Left ventricle myocardium inferior (tissue), 1 donor: ENCODE results near the gene NEDD4L. TPM values are rescaled to one million over a fixed set of nuclear protein-coding genes. Genes with fewer than 3 reads are reported as not detected.

Experiments used
- DNase-seq: peaks from one replicate; pipeline ENCODE4 v3.0.0-alpha.2; 2020
- H3K27ac ChIP-seq: fragments of 200-600 bp; replicated peaks from 2 replicates; pipeline ENCODE4 v1.8.0; 2021
- H3K27me3 ChIP-seq: fragments of 200-600 bp; 2 replicates; pipeline ENCODE4 v1.8.0; 2021; ENCODE audit warnings: low read depth
- H3K36me3 ChIP-seq: fragments of 200-600 bp; 2 replicates; pipeline ENCODE4 v1.8.0; 2021
- H3K4me1 ChIP-seq: fragments of 200-600 bp; 2 replicates; pipeline ENCODE4 v1.8.0; 2021
- H3K4me3 ChIP-seq: fragments of 200-600 bp; 2 replicates; pipeline ENCODE4 v1.8.0; 2021; ENCODE audit warnings: mild to moderate bottlenecking, moderate library complexity
- H3K9me3 ChIP-seq: fragments of 200-600 bp; replicated peaks from 2 replicates; pipeline ENCODE4 v1.8.0; 2021
- intact Hi-C: fragments of 100-400 bp; cut with micrococcal nuclease; formaldehyde crosslinking; loops from one replicate; pipeline ENCODE4 v1.11.0; 2022
- total RNA-seq: library from RNA; stranded (reverse); fragmentation: NEBNext Ultra II Directional; extraction: Animal tissue kit (Norgen Biotek cat#: 25700); gene quantifications from one replicate; pipeline ENCODE4 v1.2.1, GENCODE V29; 2021
- TF ChIP-seq, protein P1 (sequence below): fragments of 200-600 bp; IDR thresholded peaks from 2 replicates; pipeline ENCODE4 v1.8.0; 2021; ENCODE audit warnings: antibody characterized with exemption, mild to moderate bottlenecking, borderline replicate concordance
- donor health status: DM: no; HTN: yes; CAD: no; lungs with severe emphysema.

Gene NEDD4L
- total RNA-seq, 1 donor from 2014 or later = 45.8 TPM

DNA sequence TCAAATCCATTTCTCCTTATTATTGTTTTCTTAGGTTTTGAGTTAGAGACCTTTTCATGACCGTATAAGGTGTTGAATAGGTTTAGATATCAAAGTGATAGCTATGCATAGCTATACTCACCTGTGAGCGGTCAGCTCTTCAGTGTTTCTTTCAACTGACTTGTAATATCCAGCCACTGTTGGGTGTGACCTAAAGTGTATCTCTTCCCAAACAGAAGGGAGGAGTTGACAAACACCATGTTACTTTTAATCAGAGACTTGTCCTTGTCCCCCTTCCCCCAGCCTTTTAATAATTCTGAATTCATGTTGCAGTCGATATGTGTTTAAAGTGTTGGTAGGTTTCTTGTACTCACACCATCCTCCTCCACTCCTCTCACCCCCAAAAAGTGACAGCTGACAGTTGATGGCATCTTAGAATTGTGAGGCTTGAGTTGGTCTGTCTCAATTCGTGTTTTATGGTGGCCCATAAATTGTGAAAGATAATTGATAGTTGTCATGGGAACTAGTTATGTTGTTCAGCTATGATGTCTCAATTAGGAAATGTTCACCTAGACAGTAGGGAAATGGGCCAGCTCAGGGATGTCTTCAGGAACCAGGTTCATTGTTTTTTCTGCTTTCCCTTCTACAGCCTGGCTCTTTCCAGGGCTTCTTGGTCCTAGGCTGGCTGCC, 12.0 kb downstream of the NEDD4L start:
- Histone ChIP-seq H3K27me3 (no peaks in the 10 kb centered on the region), H3K27ac (no peak overlapping the region), H3K4me3 (no peak overlapping the region), H3K36me3 (no peaks in the 10 kb centered on the region), H3K9me3 (no peaks in the 10 kb centered on the region), H3K4me1 (no peaks in the 10 kb centered on the region)
- TF ChIP-seq, protein P1, sequence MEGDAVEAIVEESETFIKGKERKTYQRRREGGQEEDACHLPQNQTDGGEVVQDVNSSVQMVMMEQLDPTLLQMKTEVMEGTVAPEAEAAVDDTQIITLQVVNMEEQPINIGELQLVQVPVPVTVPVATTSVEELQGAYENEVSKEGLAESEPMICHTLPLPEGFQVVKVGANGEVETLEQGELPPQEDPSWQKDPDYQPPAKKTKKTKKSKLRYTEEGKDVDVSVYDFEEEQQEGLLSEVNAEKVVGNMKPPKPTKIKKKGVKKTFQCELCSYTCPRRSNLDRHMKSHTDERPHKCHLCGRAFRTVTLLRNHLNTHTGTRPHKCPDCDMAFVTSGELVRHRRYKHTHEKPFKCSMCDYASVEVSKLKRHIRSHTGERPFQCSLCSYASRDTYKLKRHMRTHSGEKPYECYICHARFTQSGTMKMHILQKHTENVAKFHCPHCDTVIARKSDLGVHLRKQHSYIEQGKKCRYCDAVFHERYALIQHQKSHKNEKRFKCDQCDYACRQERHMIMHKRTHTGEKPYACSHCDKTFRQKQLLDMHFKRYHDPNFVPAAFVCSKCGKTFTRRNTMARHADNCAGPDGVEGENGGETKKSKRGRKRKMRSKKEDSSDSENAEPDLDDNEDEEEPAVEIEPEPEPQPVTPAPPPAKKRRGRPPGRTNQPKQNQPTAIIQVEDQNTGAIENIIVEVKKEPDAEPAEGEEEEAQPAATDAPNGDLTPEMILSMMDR = no peak
- DNase-seq = no peak
- intact Hi-C loops = no loop called here

DNA sequence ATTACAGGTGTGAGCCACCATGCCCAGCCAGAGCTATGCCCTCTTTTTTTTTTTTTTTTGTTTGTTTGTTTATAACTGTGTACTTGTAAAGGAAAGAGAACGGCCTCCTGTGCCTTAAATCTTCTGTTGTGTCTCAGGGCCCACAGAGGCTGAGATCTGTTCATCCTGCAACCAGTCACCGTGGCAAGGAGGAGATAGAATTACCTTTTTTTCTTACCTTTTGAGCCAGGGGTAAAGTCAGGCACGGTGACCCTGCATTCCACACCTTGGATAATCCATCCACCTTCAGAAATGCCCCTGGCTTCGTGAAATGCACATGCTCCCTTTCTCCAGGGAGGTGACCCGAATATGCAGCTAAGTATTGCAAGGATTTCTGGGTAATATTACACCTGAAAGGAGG, 12.8 kb downstream of the NEDD4L start:
- Histone ChIP-seq H3K9me3 (no peaks in the 10 kb centered on the region), H3K4me3 (no peak overlapping the region), H3K27ac (no peak overlapping the region), H3K27me3 (no peaks in the 10 kb centered on the region), H3K36me3 (no peaks in the 10 kb centered on the region), H3K4me1 (no peaks in the 10 kb centered on the region)
- no peak for DNase-seq
- intact Hi-C loops = no loop called here
- TF ChIP-seq, protein P1 = no peak

- TF ChIP-seq, protein P1 = no peak
- Histone ChIP-seq H3K9me3 (no peaks in the 10 kb centered on the region), H3K36me3 (no peaks in the 10 kb centered on the region), H3K27ac (no peak overlapping the region), H3K4me1 (no peaks in the 10 kb centered on the region), H3K27me3 (no peaks in the 10 kb centered on the region), H3K4me3 (no peak overlapping the region)
- intact Hi-C loops = no loop called here
- DNase-seq = no peak
These were observed 13.4 kb downstream of the NEDD4L start for GRCh38 chr18:58057291-58057965.

DNA sequence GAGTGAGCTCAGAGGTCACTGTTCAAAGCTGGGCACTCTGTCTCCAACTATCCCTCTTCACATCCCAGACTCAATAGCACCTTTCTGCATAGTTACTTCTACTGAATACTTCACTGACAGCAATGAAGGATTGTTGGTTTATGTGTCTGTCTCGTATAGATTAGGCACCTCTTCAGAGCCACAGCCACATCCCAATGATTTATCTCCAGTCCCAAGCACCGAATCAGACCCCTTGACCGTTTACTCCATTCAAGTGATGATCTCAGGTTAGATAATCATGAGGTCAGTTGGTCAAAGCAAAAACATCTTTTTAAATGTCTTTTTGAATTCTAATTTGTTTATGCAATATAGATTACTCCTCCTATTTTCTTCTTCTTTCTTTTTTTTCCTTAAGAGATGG, 14.7 kb downstream of the NEDD4L start:
- no peaks in the 10 kb centered on the region for H3K9me3 ChIP-seq
- H3K27ac ChIP-seq = no peak overlapping the region
- H3K27me3 ChIP-seq = no peaks in the 10 kb centered on the region
- H3K36me3 ChIP-seq = no peaks in the 10 kb centered on the region
- no peaks in the 10 kb centered on the region for H3K4me1 ChIP-seq
- intact Hi-C loops = no loop called here
- H3K4me3 ChIP-seq = no peak overlapping the region
- TF ChIP-seq, protein P1 = no peak
- DNase-seq = no peak

DNA sequence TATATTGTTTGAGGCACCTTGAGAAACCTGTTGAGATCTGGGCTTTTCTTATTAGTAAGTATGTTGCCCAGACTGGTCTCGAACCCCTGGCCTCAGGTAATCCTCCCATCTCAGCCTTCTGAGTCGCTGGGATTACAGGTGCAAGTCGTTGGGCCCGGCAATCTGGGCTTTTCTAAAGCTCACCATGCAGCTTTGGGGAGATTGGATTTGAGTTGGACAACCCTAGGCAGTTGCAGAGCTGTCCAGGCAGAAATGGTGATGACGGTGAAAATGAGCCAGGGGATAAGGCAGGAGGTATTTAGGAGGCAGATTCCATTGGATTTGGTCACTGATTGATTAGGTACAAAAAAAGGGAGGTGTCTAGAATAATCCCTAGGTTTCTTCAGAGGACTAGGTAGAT, 16.2 kb downstream of the NEDD4L start:
- H3K36me3 ChIP-seq = no peaks in the 10 kb centered on the region
- H3K27me3 ChIP-seq = no peaks in the 10 kb centered on the region
- no peaks in the 10 kb centered on the region for H3K9me3 ChIP-seq
- no peaks in the 10 kb centered on the region for H3K4me1 ChIP-seq
- TF ChIP-seq, protein P1 = no peak
- H3K27ac ChIP-seq = no peak overlapping the region
- H3K4me3 ChIP-seq = no peak overlapping the region
- no peak for DNase-seq
- intact Hi-C loops = no loop called here
